Measurements from ENCODE around the gene MAP4K4. TPM values are rescaled to one million over a fixed set of nuclear protein-coding genes. Genes with fewer than 3 reads are reported as not detected.

Gene MAP4K4
- polyA plus RNA-seq, 1 donor (not counting 4 experiments of a cell fraction or from before 2014, with no cell fraction given): 84.1 TPM

DNA sequence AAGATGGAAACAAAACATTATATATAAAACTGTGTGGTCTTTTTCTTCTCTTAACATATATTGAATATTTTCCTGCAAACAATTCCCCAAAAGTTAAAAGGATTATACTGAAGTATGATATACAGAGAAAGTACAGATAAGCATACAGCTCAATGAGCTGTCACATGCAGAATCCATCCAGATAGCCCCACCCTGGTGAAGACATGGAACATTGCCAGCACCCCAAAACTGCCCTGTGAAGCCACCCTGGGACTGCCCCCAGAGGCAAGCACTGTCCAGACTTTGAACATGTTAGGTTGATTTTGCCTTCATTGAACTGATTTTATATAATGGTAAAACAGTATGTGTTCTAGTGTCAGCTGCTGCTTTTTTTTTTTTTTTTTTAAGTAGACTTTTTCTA lies 182.0 kb downstream of the MAP4K4 start:
- Histone ChIP-seq H4K20me1 (ENCODE audit: control insufficient read depth, extremely low read depth, insufficient read depth, low read length) (no peaks in the 10 kb centered on the region), H3K79me2 (ENCODE audit: control insufficient read depth, insufficient read depth, low read length) (peaks cover 2% of the 10 kb centered on the region), H3K9me3 (ENCODE audit: control insufficient read depth, low read depth, low read length) (no peaks in the 10 kb centered on the region), H3K9me1 (ENCODE audit: control insufficient read depth, extremely low read depth, insufficient read depth, low read length) (peaks cover 2% of the 10 kb centered on the region), H3K36me3 (ENCODE audit: control insufficient read depth in 2 of 2, extremely low read depth in 1 of 2, insufficient read depth in 2 of 2, low read length in 2 of 2) (peaks cover 13 to 40% of the 10 kb centered on the region in 2 experiments), H3K27ac (ENCODE audit: control insufficient read depth, insufficient read depth, low read length) (no peak overlapping the region), H3K27me3 (ENCODE audit: control insufficient read depth, extremely low read depth, insufficient read depth, low read length) (no peaks in the 10 kb centered on the region), H3K4me1 (ENCODE audit: control insufficient read depth, extremely low read depth, insufficient read depth, low read length) (peaks cover 21% of the 10 kb centered on the region), H2AFZ (ENCODE audit: control insufficient read depth, low read length) (no peak overlapping the region), H3K9ac (ENCODE audit: control insufficient read depth, extremely low read depth, insufficient read depth, low read length) (no peak overlapping the region), H3K4me2 (ENCODE audit: control insufficient read depth, extremely low read depth, insufficient read depth, low read depth, low read length) (no peak overlapping the region), H3K4me3 (ENCODE audit: control insufficient read depth in 2 of 3, extremely low read depth in 1 of 3, insufficient read depth in 2 of 3, low read depth in 1 of 3, low read length in 3 of 3) (no peak overlapping the region)
- FAIRE-seq: no peak
- DNase-seq (ENCODE audit: low read depth, low spot score): no peak
- no peak for TF ChIP-seq EZH2 (IDR thresholded peaks at IDR 0.05; ENCODE audit: low read length)
- TF ChIP-seq, protein P1, sequence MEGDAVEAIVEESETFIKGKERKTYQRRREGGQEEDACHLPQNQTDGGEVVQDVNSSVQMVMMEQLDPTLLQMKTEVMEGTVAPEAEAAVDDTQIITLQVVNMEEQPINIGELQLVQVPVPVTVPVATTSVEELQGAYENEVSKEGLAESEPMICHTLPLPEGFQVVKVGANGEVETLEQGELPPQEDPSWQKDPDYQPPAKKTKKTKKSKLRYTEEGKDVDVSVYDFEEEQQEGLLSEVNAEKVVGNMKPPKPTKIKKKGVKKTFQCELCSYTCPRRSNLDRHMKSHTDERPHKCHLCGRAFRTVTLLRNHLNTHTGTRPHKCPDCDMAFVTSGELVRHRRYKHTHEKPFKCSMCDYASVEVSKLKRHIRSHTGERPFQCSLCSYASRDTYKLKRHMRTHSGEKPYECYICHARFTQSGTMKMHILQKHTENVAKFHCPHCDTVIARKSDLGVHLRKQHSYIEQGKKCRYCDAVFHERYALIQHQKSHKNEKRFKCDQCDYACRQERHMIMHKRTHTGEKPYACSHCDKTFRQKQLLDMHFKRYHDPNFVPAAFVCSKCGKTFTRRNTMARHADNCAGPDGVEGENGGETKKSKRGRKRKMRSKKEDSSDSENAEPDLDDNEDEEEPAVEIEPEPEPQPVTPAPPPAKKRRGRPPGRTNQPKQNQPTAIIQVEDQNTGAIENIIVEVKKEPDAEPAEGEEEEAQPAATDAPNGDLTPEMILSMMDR (optimal IDR thresholded peaks at IDR 0.05 in 1 of 3, IDR thresholded peaks at IDR 0.05 in 1 of 3, conservative IDR thresholded peaks at IDR 0.05 in 1 of 3; ENCODE audit: extremely low read depth in 1 of 3, insufficient read depth in 2 of 3, low read length in 3 of 3): no peak
- dilution Hi-C loops (cut with MboI; ENCODE audit: extremely low pct_ligation_motif_present, low sequenced_read_pairs): no loop called here

- Histone ChIP-seq H4K20me1 (ENCODE audit: control insufficient read depth, extremely low read depth, insufficient read depth, low read length) (no peaks in the 10 kb centered on the region), H3K4me3 (ENCODE audit: control insufficient read depth in 2 of 3, extremely low read depth in 1 of 3, insufficient read depth in 2 of 3, low read depth in 1 of 3, low read length in 3 of 3) (no peak overlapping the region)
Measured at GRCh38 chr2:101881131-101881530, 183.6 kb downstream of the MAP4K4 start.

More at GRCh38 chr2:101881131-101881530, 183.6 kb downstream of the MAP4K4 start:
- H3K79me2 ChIP-seq (ENCODE audit: control insufficient read depth, insufficient read depth, low read length): peaks cover 3% of the 10 kb centered on the region
- no peak for TF ChIP-seq EZH2 (IDR thresholded peaks at IDR 0.05; ENCODE audit: low read length)
- TF ChIP-seq, protein P1 (optimal IDR thresholded peaks at IDR 0.05 in 1 of 3, IDR thresholded peaks at IDR 0.05 in 1 of 3, conservative IDR thresholded peaks at IDR 0.05 in 1 of 3; ENCODE audit: extremely low read depth in 1 of 3, insufficient read depth in 2 of 3, low read length in 3 of 3): no peak
- no peak for FAIRE-seq
- H3K9ac ChIP-seq (ENCODE audit: control insufficient read depth, extremely low read depth, insufficient read depth, low read length): no peak overlapping the region
- H3K9me3 ChIP-seq (ENCODE audit: control insufficient read depth, low read depth, low read length): no peaks in the 10 kb centered on the region
- no peak overlapping the region for H2AFZ ChIP-seq (ENCODE audit: control insufficient read depth, low read length)
- peaks cover 2% of the 10 kb centered on the region for H3K9me1 ChIP-seq (ENCODE audit: control insufficient read depth, extremely low read depth, insufficient read depth, low read length)
- dilution Hi-C loops (cut with MboI; ENCODE audit: extremely low pct_ligation_motif_present, low sequenced_read_pairs): no loop called here
- no peak overlapping the region for H3K4me2 ChIP-seq (ENCODE audit: control insufficient read depth, extremely low read depth, insufficient read depth, low read depth, low read length)
- H3K36me3 ChIP-seq (ENCODE audit: control insufficient read depth in 2 of 2, extremely low read depth in 1 of 2, insufficient read depth in 2 of 2, low read length in 2 of 2): peaks cover 14 to 36% of the 10 kb centered on the region in 2 experiments
- no peak overlapping the region for H3K27ac ChIP-seq (ENCODE audit: control insufficient read depth, insufficient read depth, low read length)
- H3K4me1 ChIP-seq (ENCODE audit: control insufficient read depth, extremely low read depth, insufficient read depth, low read length): peaks cover 25% of the 10 kb centered on the region
- DNase-seq (ENCODE audit: low read depth, low spot score): no peak
- H3K27me3 ChIP-seq (ENCODE audit: control insufficient read depth, extremely low read depth, insufficient read depth, low read length): no peaks in the 10 kb centered on the region
